ENCODE measurements around the gene H2BK1.

Gene H2BK1

DNA sequence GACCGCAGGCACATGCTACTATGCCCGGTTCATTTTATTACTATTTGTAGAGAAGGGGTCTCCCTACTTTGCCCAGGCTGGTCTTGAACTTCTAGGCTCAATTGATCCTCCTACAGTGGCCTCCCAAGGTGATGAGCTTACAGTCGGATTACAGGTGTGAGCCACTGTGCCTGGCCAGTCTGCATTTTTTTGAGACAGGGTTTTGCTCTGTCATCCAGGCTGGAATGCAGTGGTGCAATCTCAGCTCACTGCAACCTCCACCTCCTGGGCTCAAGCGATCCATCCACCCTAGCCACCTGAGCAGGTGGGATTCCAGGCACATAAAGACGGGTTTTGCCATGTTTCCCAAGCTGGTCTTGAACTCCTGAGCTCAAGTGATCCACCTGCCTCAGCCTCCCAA, 2.3 kb upstream of the H2BK1 start:
- TF ChIP-seq GATA3 (IDR thresholded peaks at IDR 0.05; ENCODE audit: low read depth, low read length) (no peak), GATA2 (IDR thresholded peaks at IDR 0.05; ENCODE audit: low read depth, low read length) (no peak)

DNA sequence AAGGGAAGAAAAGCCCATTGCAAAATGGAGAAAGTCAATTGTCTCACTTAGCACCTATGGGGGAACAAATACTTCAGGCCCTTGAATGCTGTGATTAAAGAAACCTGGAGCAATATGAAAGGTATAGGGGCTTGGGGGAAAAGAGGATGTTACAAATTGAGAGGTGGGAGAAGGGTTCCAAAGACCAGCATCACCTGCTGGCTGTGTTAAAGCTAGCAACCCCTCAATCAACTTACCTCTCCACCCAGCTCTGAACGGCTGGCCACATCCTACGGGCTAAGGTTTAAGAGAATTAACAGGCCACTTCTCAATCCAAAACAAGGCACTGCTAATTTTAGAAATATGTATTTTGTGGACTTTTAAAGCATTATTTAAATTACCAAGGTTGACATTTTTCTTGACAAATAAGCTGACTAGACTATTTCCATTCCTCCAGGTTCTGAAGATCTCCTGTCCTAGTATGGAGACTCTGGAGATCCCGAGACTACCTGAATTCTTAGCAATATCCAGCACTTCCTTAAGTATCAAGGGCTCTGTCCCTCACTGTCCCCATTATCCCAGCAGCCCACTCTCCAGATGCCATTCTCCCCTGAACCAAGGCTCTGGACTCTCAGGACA, 976 bp upstream of the H2BK1 start:
- TF ChIP-seq GATA2 (IDR thresholded peaks at IDR 0.05; ENCODE audit: low read depth, low read length) = no peak
- TF ChIP-seq GATA3 (IDR thresholded peaks at IDR 0.05; ENCODE audit: low read depth, low read length) = no peak

GRCh38 chr7:151209588-151209987, 700 bp downstream of the H2BK1 start:
- TF ChIP-seq GATA3 (IDR thresholded peaks at IDR 0.05; ENCODE audit: low read depth, low read length) (no peak), GATA2 (IDR thresholded peaks at IDR 0.05; ENCODE audit: low read depth, low read length) (no peak)

GRCh38 chr7:151208253-151208862, 1.9 kb downstream of the H2BK1 start:
- TF ChIP-seq GATA2 (IDR thresholded peaks at IDR 0.05; ENCODE audit: low read depth, low read length) (no peak), GATA3 (IDR thresholded peaks at IDR 0.05; ENCODE audit: low read depth, low read length) (no peak)

GRCh38 chr7:151207804-151208203, 2.5 kb downstream of the H2BK1 start:
- no peak for TF ChIP-seq GATA3 (IDR thresholded peaks at IDR 0.05; ENCODE audit: low read depth, low read length)
- TF ChIP-seq GATA2 (IDR thresholded peaks at IDR 0.05; ENCODE audit: low read depth, low read length) = no peak

DNA sequence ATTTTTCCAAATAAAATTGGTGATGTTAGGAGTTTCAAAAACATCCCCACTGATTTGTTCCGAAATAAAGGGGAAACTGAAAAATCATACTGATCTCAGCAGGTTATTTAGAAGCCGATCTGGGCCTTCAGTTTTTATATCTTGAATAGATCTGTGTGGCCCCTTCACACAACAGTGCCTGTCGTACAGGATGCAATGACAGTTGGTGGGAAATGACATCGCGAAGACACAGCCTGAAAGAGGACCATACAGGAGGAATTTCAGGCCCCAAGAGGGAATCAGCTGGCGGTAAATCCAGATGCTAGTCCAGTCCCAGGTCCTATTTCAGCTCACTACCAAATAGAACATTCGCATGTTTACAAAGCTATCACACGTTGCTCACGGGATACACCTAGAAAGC, 3.0 kb downstream of the H2BK1 start:
- TF ChIP-seq GATA3 (IDR thresholded peaks at IDR 0.05; ENCODE audit: low read depth, low read length) = no peak

GRCh38 chr7:151206914-151207313, 3.4 kb downstream of the H2BK1 start:
- TF ChIP-seq GATA2 (IDR thresholded peaks at IDR 0.05; ENCODE audit: low read depth, low read length) = no peak
- TF ChIP-seq GATA3 (IDR thresholded peaks at IDR 0.05; ENCODE audit: low read depth, low read length) = no peak

- no peak for TF ChIP-seq GATA2 (IDR thresholded peaks at IDR 0.05; ENCODE audit: low read depth, low read length)
- TF ChIP-seq GATA3 (IDR thresholded peaks at IDR 0.05; ENCODE audit: low read depth, low read length) = no peak
Measured at GRCh38 chr7:151205730-151206129, 4.6 kb downstream of the H2BK1 start.

DNA sequence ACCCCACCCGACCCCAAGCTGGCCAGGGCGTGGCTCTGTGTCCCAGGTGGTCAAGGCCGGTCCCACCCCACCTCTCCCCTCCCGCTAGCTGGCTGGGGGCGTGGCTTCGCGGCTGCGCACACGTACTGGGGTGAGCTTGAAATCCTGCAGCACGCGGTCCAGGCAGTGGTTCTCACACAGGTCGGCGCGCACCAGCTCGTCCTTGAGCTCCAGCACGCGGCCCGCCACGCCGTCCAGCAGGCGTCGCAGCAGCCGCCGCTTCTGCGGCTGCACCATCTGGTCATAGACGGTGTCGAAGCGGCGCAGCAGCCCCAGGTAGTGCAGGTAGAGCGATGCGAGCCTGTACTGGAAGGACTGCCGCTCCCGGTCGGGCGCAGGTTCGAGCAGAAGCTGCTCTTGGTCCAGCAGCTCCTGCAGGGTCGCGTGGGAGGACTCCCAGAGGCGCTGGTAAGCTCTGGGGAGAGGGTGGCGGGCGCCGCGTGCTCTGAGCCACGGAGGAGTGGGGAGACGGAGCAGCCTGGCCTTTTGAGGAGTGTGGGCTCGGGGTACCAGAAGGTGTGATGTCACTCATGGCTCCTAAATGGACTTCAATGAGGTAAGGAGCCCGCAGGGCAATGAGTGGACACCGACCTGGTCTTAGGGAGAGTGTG, 5.8 kb downstream of the H2BK1 start:
- no peak for TF ChIP-seq GATA2 (IDR thresholded peaks at IDR 0.05; ENCODE audit: low read depth, low read length)
- TF ChIP-seq GATA3 (IDR thresholded peaks at IDR 0.05; ENCODE audit: low read depth, low read length) = no peak

GRCh38 chr7:151202836-151203235, 7.5 kb downstream of the H2BK1 start:
- no peak for TF ChIP-seq GATA2 (IDR thresholded peaks at IDR 0.05; ENCODE audit: low read depth, low read length)
- no peak for TF ChIP-seq GATA3 (IDR thresholded peaks at IDR 0.05; ENCODE audit: low read depth, low read length)

DNA sequence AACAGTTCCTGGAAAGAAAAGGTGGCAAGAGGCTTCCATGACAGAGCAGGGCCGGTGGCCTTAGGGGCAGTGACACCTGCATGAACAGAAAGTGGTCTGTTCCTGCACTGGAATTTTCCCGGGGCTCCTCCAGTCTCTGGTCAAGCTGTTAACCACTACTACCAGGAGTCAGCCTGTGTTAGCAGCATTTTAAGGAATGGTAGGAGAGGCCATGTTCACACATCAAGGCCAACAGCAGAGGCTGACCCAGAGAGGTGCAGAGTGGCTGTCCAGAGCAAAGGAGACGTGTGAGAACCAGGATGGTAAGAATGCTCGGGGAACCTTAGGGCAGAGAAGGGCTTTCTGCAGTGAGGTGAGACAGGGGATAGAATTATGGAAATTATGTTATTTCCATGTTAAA, 8.5 kb downstream of the H2BK1 start:
- TF ChIP-seq GATA3 (IDR thresholded peaks at IDR 0.05; ENCODE audit: low read depth, low read length) (no peak), GATA2 (IDR thresholded peaks at IDR 0.05; ENCODE audit: low read depth, low read length) (no peak)

DNA sequence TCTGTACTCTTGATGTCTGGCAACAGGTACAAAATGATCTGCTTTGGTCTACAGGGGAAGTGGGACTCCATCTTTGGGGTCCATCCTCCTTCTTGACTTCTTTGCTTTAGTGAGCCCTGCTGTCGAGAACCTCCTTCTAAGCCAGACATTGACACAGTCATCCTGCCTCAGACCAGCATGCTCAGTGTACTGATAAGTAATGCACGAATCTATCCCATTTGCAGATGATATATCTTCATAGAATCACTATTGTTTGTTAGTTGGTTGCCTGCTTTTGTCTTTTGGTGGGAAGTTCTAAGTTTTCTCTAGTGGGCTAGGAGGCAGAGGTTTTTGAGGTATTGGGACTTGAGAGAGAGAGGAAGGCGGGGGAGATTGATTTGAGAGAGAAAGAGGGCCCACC, 8.9 kb downstream of the H2BK1 start:
- TF ChIP-seq GATA3 (IDR thresholded peaks at IDR 0.05; ENCODE audit: low read depth, low read length) (no peak), GATA2 (IDR thresholded peaks at IDR 0.05; ENCODE audit: low read depth, low read length) (no peak)

GRCh38 chr7:151198945-151199848, 11.1 kb downstream of the H2BK1 start:
- TF ChIP-seq GATA2 (IDR thresholded peaks at IDR 0.05; ENCODE audit: low read depth, low read length) (no peak), GATA3 (IDR thresholded peaks at IDR 0.05; ENCODE audit: low read depth, low read length) (no peak)

GRCh38 chr7:151197932-151198331, 12.4 kb downstream of the H2BK1 start:
- no peak for TF ChIP-seq GATA3 (IDR thresholded peaks at IDR 0.05; ENCODE audit: low read depth, low read length)
- no peak for TF ChIP-seq GATA2 (IDR thresholded peaks at IDR 0.05; ENCODE audit: low read depth, low read length)

Data from SH-SY5Y (cell line).